GM12892 (cell line): Measurements from ENCODE around the gene EMP2.

Experiments
- DNase-seq: peaks from one replicate; pipeline ENCODE4 v3.0.0; 2011; ENCODE audit not compliant: insufficient read length
- FAIRE-seq: peaks from 2 replicates; lab custom pipeline; 2011; peaks lifted over from hg19 to GRCh38; lab: Jason Lieb, UNC
- POLR2A ChIP-seq: IDR thresholded peaks from 2 replicates; pipeline ENCODE4 v1.6.1; 2011; ENCODE audit warnings: low read depth, low read length, control low read depth
- POLR2AphosphoS5 ChIP-seq: IDR thresholded peaks from 2 replicates; pipeline ENCODE4 v1.6.1; 2011; ENCODE audit warnings: low read depth, low read length, control low read depth
- TAF1 ChIP-seq: IDR thresholded peaks from 2 replicates; pipeline ENCODE4 v1.6.1; 2011; ENCODE audit warnings: low read depth, mild to moderate bottlenecking, control low read depth, low read length, borderline replicate concordance

Gene EMP2

GRCh38 chr16:10616756-10617640 is 36.6 kb upstream of the EMP2 start:
- FAIRE-seq, result no peak
- DNase-seq, result no peak
- no peak for TF ChIP-seq POLR2A
- no peak for TF ChIP-seq POLR2AphosphoS5
- TF ChIP-seq TAF1, result no peak

GRCh38 chr16:10616419-10616755 is 36.0 kb upstream of the EMP2 start:
- FAIRE-seq (no peak), DNase-seq (no peak)
- TF ChIP-seq POLR2A, result no peak
- no peak for TF ChIP-seq POLR2AphosphoS5
- TF ChIP-seq TAF1, result no peak

- FAIRE-seq, result no peak
- no peak for DNase-seq
- TF ChIP-seq TAF1 (no peak), POLR2AphosphoS5 (no peak), POLR2A (no peak)
These were observed 34.3 kb upstream of the EMP2 start for GRCh38 chr16:10614685-10615084.

- FAIRE-seq (no peak), DNase-seq (no peak)
- no peak for TF ChIP-seq POLR2A
- TF ChIP-seq TAF1, result no peak
- no peak for TF ChIP-seq POLR2AphosphoS5
These were observed 33.5 kb upstream of the EMP2 start for GRCh38 chr16:10613785-10614485.

GRCh38 chr16:10612649-10613179 is 32.3 kb upstream of the EMP2 start:
- DNase-seq (no peak), FAIRE-seq (no peak)

GRCh38 chr16:10611825-10612342 is 31.5 kb upstream of the EMP2 start:
- FAIRE-seq, result no peak
- no peak for TF ChIP-seq POLR2AphosphoS5
- TF ChIP-seq POLR2A, result no peak
- TF ChIP-seq TAF1, result no peak
- DNase-seq, result no peak

More at GRCh38 chr16:10612649-10613179, 32.3 kb upstream of the EMP2 start:
- TF ChIP-seq POLR2A (no peak), POLR2AphosphoS5 (no peak), TAF1 (no peak)

GRCh38 chr16:10610499-10611184 is 30.2 kb upstream of the EMP2 start:
- no peak for TF ChIP-seq TAF1
- no peak for TF ChIP-seq POLR2A
- TF ChIP-seq POLR2AphosphoS5, result no peak
- DNase-seq (no peak), FAIRE-seq (no peak)

GRCh38 chr16:10609402-10609774 is 29.0 kb upstream of the EMP2 start:
- TF ChIP-seq POLR2AphosphoS5 (no peak), TAF1 (no peak), POLR2A (no peak)
- FAIRE-seq (no peak), DNase-seq (no peak)

GRCh38 chr16:10608687-10609401 is 28.4 kb upstream of the EMP2 start:
- DNase-seq, result no peak
- no peak for FAIRE-seq
- no peak for TF ChIP-seq POLR2AphosphoS5
- TF ChIP-seq POLR2A, result no peak
- no peak for TF ChIP-seq TAF1

- DNase-seq (no peak), FAIRE-seq (no peak)
- TF ChIP-seq TAF1 (no peak), POLR2AphosphoS5 (no peak), POLR2A (no peak)
These were observed 26.8 kb upstream of the EMP2 start for GRCh38 chr16:10607157-10607556.

GRCh38 chr16:10606607-10607006 is 26.2 kb upstream of the EMP2 start:
- FAIRE-seq (no peak), DNase-seq (no peak)
- TF ChIP-seq POLR2A (no peak), TAF1 (no peak), POLR2AphosphoS5 (no peak)

GRCh38 chr16:10605636-10606035 is 25.2 kb upstream of the EMP2 start:
- DNase-seq (no peak), FAIRE-seq (no peak)
- no peak for TF ChIP-seq POLR2AphosphoS5
- TF ChIP-seq TAF1, result no peak
- no peak for TF ChIP-seq POLR2A
